LHCN-M2 (cell line): ENCODE measurements around the gene GCNT2. TPM values are rescaled to one million over a fixed set of nuclear protein-coding genes. Genes with fewer than 3 reads are reported as not detected.
A peak's percentile ranks its signal among the peaks of the same experiment; 100 is the strongest.
"Not testable (repeated sequence)": the region's sequence is repeated elsewhere in the genome, so short reads cannot be mapped to it uniquely, and the experiment has no call there.

Experiments
- DNase-seq: peaks from one replicate; pipeline ENCODE4 v3.0.0-alpha.2; 2012; ENCODE audit warnings: low read depth
- total RNA-seq: library from RNA; depleted of rRNA; stranded (reverse); fragments of >200 nt; gene quantifications from 2 replicates; pipeline ENCODE4 v1.2.3, GENCODE V29; 2014

The GCNT2 gene
- total RNA-seq, 1 experiment from 2014 or later, result 0.63 TPM

DNA sequence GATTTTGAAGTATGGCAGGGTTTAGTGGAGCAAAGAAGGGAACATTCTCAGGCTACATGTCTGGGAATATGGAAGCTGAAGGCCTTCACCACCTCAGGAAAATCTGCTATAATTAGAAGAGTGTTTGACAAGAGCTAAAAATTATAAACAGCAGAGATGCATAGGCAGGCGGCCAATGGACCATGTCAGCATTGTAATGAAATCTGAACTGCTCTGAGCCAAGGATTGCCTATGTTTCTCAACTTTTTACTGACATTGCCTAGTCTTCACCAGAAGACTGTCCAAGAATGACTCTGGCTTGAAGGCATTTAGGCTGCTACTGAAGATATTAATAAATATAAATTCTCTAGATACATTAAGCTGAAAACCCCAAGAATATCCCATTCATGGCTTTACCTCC lies 89.1 kb downstream of the GCNT2 start:
- DNase-seq, result no peak

DNA sequence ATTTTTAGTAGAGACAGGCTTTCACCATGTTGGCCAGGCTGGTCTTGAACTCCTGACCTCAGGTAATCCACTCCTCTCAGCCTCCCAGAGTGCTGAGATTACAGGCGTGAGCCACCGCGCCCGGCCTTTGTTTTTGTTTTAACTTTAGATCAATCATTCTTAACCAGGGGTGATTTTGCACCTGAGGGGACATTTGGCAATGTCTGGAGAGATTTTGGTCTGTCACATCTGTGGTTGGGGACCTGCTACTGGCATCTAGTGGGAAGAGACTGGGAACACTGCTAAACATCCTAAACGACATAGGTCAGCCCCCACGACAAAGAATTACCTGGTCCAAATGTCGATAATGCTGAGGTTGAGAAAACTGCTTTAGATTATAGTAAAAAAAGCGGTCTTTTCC lies 91.0 kb downstream of the GCNT2 start:
- no peak for DNase-seq

DNA sequence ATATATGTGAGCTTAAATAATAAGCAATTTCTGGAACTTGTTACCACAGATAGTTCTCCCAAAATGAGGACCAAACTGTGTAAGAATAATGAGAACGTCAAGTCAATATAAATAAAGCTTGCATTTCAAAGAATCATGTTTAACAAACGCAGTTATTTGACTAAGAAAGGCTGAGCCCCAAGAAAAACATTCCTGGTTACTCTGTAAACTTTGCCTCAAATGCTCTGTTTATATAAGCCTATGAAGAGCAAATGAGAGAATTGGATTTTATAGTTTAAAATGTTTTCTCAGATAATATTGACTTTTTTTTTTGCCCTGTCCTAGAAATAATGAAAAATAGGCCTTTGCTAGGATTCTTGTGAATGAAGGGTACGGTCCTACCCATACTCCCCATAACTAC lies 91.9 kb downstream of the GCNT2 start:
- no peak for DNase-seq

DNA sequence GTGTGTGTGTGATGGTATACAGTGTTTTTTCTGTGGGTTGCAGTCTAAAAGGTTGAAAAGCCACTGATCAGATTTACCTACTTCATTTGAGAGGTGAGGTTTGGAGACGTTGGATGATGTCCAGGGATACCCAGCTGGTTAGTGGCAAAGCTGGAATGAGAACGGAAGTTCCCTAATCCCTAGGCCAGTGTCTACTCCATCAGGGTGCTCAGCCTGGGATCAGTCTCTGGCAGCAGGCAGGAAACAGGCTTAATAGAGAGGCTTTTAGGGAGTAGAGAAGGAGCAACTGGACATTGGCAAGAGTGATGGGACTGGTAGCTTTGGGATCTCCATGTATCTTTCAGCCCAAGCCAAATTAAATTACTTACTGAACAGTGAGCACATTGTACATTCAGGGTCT lies 92.6 kb downstream of the GCNT2 start:
- no peak for DNase-seq

DNA sequence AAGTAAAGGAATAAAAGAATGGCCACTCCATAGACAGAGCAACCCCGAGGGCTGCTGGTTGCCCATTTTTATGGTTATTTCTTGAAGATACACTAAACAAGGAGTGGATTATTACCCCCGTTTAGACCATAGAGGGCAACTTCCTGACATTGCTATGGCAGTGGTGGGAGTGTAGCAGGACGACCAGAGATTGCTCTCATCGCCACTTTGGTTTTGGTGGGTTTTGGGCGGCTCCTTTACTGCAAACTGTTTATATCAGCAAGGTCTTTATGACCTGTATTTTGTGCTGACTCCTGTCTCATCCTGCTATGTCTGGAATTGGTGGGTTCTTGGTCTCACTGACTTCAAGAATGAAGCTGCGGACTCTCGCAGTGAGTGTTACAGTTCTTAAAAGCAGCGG lies 94.5 kb downstream of the GCNT2 start:
- no peak for DNase-seq

DNA sequence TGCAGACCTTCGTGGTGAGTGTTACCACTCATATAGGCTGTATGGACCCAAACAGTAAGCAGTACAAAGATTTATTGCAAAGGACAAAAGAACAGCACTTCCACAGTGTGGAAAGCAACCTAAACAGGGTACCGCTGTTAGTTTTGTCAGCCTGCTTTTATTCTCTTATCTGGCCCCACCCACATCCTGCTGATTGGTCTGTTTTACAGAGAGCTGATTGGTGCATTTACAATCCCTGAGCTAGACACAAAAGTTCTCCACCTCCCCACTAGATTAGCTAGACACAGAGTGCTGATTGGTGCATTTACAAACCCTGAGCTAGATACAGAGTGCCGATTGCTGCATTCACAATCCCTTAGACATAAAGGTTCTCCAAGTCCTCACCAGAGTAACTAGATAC lies 95.1 kb downstream of the GCNT2 start:
- DNase-seq, result not testable (repeated sequence)

DNA sequence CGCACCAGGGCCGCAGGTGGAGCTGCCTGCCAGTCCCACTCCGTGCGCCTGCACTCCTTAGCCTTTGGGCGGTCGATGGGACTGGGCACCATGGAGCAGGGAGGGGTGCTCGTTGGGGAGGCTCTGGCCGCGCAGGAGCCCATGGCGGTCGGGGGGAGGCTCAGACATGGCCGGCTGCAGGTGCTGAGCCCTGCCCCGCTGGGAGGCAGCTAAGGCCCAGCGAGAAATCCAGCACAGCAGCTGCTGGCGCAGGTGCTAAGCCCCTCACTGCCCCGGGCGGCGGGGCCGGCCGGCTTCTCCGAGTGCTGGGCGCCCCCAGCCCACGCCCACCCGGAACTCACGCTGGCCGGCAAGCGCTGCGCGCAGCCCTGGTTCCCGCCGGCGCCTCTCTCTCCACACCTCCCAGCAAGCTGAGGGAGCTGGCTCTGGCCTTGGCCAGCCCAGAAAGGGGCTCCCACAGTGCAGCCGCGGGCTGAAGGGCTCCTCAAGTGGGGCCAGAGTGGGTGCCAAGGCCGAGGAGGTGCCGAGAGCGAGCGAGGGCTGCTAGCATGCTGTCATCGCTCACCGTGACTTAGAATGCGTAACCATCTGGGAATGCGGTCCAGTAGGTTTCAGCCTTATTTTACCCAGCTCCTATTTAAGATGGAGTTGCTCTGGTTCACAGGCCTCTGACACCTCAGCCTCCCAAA lies 96.0 kb downstream of the GCNT2 start:
- DNase-seq, result no peak

DNA sequence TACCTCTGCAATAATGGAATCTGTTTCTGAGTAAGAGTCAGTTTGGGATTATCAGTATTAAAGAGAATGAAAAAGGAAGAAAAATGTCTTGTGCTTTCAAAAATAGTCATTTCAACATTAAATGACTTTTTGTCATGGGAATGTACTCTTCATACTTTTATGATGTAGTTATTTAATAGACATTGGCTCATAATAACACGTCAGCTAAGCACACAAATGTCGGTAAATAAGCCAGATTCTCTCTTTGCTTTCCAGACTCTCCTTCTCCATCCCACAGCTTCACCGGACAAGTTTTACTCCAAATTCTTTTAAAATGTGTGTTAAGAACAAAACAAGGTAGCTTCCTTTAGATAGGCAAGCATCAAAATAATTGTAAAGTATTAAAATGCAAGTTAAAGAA lies 97.3 kb downstream of the GCNT2 start:
- DNase-seq, result no peak

DNA sequence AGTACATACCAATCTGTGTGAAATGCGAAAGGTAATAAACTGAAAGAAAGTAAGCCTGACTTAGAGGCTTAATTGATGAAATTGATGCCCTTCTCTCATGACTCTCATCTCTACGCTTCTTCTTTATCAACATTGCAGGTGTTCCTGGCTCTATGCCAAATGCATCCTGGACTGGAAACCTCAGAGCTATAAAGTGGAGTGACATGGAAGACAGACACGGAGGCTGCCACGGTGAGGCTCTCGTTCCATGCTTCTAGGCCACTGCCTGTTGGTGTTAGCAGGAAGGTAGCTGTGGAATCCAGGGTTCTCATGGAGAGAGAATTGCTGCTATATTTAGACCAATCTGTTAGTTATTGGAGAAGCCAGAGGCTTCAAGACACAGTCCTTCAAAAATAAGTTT lies 100.1 kb downstream of the GCNT2 start:
- DNase-seq, result no peak

DNA sequence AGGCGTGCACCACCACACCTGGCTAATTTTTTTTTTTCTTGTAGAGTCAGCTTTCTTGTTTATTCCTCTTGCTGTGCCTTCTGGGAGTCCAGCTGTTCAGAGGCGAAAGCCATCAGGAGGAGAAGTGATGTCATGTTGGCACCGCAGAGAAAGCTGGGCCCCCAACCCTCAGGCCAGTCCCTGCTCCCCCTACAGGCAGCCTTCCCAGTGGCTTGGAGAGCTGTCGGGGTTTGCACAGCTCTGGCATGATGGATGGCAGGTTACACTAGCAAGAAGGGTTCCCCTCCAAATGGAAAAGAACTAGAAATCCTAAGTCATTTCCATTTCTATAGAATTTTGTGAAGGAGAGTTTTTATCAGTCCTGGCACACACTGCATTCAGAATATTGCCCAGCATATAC lies 100.7 kb downstream of the GCNT2 start:
- DNase-seq, result no peak

DNA sequence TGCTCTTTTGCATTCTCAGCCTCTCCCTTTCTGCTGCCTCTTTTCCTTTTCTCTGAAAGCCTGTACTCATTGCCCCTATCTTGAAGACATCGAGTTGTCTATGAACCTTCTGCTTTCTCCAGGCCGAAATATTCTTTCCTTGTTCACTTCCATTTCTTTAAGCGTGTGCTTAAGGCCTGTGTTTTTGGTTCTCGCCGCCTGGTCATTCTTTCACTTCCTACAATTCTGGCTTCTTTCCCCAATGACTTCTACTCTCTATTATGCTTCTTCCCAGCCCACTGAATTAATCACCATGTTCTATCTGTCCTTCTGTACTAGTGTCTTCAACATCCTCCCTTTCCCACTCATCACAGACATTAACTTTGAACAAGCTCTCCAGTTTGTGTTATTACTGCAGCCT lies 103.7 kb downstream of the GCNT2 start:
- DNase-seq, result no peak

DNA sequence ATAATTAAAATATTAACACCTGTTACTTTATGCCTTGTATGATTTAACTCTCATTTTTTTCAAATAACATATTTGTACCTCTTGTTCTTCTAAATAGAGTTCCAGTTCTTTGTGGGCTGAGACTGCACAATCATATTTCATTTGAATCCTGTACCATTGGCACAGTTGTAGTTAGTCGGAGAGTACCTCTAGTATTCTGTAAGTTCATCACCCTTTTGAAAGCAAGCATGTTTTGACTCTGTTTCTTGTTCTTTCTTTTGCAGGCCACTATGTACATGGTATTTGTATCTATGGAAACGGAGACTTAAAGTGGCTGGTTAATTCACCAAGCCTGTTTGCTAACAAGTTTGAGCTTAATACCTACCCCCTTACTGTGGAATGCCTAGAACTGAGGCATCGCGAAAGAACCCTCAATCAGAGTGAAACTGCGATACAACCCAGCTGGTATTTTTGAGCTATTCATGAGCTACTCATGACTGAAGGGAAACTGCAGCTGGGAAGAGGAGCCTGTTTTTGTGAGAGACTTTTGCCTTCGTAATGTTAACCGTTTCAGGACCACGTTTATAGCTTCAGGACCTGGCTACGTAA lies 105.1 kb downstream of the GCNT2 start:
- DNase-seq, result no peak

DNA sequence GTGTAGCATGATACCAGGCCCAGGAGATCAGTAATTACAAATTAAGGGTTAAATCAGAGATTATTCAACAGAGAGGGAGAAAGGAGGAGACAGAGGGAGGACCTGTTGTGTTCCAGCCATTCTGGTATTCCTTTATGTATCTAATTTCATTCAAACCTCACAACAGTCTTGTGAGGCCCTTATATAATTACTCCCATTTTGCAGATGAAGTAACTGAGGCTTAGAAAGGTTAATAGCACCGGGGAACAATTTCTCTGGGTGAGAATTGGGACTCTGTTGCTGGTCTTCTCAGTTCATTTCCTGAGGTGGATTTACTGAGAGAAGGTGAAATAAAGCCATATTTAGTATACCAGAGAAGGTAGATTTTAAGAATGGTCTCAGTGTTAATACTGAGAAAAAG lies 106.6 kb downstream of the GCNT2 start:
- DNase-seq, result no peak

DNA sequence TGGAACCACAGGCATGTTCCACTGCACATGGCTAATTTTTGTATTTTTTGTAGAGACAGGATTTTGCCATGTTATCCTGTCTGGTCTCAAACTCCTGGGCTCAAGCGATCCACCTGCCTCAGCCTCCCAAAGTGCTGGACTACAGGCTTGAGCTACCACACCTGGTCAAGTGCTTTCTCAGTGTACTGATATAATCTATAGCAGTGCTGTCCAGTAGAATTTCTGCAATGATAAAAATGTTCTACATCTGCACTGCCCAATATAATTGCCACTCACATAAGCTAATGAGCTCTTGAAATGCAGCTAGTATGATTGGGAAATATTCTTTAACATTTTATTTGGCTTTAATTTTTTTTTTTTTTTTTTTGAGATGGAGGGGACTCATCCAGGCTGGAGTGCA lies 109.0 kb downstream of the GCNT2 start:
- no peak for DNase-seq

DNA sequence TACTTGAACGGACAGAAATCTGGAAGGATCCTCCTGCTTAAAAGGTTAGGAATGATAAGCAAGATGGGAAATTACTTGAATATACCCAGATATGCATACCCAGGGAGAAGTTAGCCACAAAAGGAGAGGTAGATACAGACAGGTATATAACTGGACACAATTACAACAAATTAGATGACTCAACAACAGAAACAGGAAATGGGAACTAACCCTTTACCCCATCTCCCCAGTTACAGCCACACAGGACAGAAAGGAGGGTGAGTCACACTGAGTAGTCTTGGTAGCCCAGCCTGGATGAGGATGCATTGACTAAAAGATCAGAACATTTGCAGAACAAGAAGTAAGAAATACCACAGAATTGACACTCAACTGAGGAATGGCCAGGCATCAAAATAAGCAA lies 112.1 kb downstream of the GCNT2 start:
- DNase-seq, result peak; percentile 85

DNA sequence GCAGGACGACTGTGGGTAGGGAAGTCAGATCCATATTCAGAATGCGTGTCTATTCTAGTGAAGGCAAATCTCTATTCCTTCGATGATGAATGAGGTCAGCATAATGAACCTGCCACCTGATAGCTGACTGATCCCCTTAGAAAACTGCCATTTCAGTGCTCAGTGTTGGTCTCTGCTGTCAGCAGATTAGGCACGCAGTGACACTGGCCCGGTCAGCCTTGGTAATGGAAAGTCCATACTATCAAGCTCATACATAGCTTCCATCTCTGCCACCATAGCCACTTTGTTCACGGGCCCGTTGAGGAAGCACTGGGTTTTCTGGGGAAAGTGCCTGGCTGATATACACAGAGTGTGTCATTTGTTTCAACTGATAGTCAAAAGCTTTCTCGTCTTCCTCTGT lies 119.3 kb downstream of the GCNT2 start:
- DNase-seq, result no peak

DNA sequence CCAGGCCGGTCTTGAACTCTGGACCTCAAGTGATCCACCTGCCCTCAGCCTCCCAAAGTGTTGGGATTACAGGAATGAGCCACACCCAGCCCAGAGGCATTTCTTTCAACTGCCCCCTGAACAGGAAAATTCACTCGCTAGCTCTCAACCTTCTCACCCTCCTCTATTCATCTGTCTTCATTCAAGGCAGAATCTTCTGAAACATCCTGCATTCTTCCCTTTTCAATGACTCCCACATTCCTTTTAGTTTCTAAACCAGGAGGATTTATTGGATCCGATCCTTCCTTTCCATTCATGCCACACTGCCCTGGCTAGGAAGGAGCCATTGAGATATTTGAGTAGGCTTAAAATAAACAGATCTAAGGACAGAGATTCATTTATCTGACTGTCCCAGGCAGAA lies 120.4 kb downstream of the GCNT2 start:
- no peak for DNase-seq

DNA sequence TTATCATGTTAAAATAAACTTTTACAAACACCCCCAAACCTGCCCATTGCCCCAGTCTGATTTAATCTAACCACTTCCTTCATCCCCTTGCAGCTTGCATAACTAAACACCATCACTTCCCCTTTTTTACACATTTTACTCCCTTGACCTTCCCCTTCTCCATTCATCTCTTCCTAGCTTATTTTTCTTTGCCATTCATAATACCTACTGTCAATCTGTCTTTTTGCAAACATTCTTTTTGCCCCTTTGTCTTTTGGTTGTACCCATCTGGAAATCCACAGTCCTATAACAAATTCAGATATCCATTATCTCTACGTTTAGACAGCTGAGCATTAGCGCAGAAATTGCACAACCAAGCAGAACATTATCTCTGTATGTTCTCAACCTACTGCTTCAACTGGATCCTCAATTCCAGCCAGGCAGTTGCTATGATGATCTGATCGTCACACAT lies 122.1 kb downstream of the GCNT2 start:
- no peak for DNase-seq

DNA sequence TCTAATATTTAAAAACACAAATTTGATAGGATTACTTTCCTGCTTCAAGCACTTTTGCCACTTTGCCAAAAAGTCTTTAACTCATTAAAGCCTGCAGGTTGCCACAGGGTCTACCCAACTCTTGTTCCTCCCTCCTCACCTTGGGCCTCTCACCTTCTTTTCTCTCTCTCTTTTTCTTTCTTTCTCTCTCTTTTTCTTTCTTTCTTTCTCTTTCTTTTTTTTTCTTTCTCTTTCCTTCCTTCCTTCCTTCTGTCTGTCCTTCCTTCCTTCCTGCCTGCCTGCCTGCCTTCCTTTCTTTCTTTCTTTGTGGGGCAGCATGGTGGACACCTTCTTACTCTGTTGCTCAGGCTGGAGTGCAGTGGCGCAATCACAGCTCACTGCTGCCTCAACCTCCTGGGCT lies 123.1 kb downstream of the GCNT2 start:
- DNase-seq, result no peak

DNA sequence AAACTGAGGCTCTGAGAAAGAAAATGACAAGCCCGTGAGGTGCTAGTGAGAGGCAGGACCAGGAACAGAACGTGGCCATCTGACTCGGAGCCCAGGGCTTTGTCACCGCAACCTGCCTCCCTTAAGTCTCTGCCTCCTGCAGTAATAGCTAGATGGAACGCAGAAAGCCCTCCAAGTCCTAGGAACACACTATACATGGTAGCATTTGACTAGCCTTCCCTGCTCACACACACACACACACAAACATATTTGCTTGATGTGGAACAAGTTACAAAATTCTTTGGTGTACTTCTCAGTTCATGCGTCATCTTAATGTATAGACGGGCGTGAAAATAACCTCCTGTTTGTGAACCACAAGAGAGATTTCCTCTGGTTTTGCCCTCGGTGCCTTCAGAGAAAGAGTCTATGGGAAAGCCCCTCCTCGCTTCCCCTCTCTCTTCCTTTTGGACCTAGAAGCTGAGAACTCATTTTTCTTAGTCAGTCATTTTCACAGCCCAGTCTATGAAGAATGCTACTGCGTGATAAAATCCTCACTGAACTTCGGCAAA lies 134.4 kb downstream of the GCNT2 start:
- DNase-seq, result no peak

DNA sequence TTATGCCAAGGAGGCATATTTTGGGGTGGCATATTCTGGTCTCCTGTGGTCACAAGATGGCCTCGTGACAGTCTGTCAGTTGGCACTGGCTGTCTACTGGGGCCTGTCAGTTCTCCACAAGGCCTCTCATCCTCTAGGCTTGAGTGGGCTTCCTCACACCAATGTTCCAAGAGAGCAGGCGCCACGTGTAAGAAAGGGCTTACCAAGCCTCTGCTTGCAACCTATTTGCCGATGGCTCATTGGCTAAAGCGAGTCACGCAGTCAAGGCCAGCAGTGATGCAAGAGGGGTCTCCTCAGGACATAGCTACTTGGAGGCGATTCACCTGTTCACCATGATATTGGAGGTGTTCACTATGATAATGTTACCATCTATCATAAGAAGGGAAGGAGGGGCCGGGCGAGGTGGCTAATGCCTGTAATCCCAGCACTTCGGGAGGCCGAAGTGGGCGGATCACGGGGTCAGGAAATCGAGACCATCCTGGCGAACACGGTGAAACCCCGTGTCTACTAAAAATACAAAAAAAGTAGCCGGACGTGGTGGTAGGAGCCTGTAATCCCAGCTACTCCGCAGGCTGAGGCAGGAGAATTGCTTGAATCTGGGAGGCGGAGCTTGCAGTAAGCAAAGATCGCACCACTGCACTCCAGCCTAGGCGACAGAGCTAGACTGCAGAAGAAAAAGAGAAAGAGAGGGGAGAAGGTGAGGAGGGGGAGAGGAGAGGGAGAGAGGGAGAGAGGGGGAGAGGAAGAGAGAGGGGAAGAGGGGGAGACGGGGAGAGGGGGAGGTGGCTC lies 138.0 kb downstream of the GCNT2 start:
- no peak for DNase-seq

DNA sequence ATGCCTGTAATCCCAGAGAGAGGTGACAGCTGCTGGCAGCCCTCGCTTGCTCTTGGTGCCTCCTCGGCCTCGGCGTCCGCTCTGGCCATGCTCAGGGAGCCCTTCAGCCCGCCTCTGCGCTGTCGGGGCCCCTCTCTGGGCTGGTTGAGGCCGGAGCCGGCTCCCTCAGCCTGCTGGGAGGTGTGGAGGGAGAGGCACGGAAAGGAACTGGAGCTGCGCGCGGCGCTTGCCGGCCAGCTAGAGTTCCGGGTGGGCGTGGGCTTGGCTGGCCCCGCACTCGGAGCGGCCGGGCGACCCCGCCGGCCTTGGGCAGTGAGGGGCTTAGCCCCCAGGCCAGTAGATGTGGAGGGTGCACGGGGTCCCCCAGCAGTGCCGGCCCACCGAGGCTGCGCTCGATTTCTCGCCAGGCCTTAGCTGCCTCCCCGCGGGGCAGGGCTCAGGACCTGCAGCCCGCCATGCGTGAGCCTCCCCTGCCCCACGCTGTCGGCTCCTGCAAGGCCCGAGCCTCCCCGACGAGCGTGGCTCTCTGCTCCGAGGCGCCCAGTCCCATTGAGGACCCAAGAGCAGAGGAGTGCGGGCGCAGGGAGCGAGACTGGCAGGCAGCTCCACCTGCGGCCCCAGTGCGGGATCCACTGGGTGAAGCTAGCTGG lies 138.7 kb downstream of the GCNT2 start:
- peak; percentile 19 for DNase-seq
